ENCODE measurements around the gene NKX6-2.

DNA sequence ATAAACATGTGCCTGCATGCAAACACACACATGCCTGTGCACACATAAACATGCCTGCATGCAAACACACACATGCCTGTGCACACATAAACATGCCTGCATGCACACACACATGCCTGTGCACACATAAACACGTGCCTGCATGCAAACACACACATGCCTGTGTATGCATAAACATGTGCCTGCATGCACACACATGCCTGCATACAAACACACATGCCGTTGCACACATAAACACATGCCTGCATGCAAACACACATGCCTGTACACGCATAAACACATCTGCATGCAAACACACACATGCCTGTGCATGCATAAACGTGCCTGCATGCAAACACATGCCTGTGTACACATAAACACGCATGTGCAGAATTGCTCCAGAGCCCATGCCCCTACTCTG lies 22.4 kb downstream of the NKX6-2 start:
- TF ChIP-seq CTCF (IDR thresholded peaks at IDR 0.05) (no peak), POLR2A (IDR thresholded peaks at IDR 0.05) (no peak)
